HT1080 (cell line): ENCODE results near the gene CCDC182. TPM values are rescaled to one million over a fixed set of nuclear protein-coding genes. Genes with fewer than 3 reads are reported as not detected.
A peak's percentile ranks its signal among the peaks of the same experiment; 100 is the strongest.

Experiments used
- DNase-seq: peaks from one replicate; pipeline ENCODE4 v3.0.0-alpha.2; 2015; ENCODE audit warnings: low read depth
- polyA plus RNA-seq, 2 experiments: library from polyadenylated mRNA; depleted of rRNA; stranded (reverse); fragments of >200 nt; gene quantifications; 2 replicates each; pipeline ENCODE4 v1.2.3, GENCODE V29; 2015
- total RNA-seq: library from RNA; depleted of rRNA; stranded (reverse); fragments of >200 nt; shearing (Covaris generic); gene quantifications from 2 replicates; pipeline ENCODE4 v1.2.3, GENCODE V29; 2014; rRNA removed

CCDC182 gene
- not detected in 2 replicates for total RNA-seq
- not detected in 2 replicates for polyA plus RNA-seq (2015; cell fraction: cytosol; rRNA removed)
- polyA plus RNA-seq (2015; cell fraction: nucleus; rRNA removed) = not detected in 2 replicates

GRCh38 chr17:57745242-57745641 is at the start of gene CCDC182:
CCDC182 (minus strand) TSS chr17:57745299; CDS start chr17:57745272, 27 bp downstream.
- DNase-seq = no peak

GRCh38 chr17:57794841-57795240 is 49.7 kb upstream of the CCDC182 start:
- no peak for DNase-seq

GRCh38 chr17:57788725-57789124 is 43.6 kb upstream of the CCDC182 start:
- DNase-seq = no peak

- DNase-seq = no peak
Observed at GRCh38 chr17:57785022-57785421, 39.9 kb upstream of the CCDC182 start.

GRCh38 chr17:57784226-57784895 is 39.3 kb upstream of the CCDC182 start:
- no peak for DNase-seq

- DNase-seq = peak; percentile 56
Observed at GRCh38 chr17:57783338-57783742, 38.2 kb upstream of the CCDC182 start.

- no peak for DNase-seq
Observed at GRCh38 chr17:57782647-57783337, 37.7 kb upstream of the CCDC182 start.

- no peak for DNase-seq
Observed at GRCh38 chr17:57782062-57782490, 37.0 kb upstream of the CCDC182 start.

- no peak for DNase-seq
Observed at GRCh38 chr17:57781386-57782061, 36.4 kb upstream of the CCDC182 start.

GRCh38 chr17:57779706-57780105 is 34.6 kb upstream of the CCDC182 start:
- no peak for DNase-seq

GRCh38 chr17:57778306-57778705 is 33.2 kb upstream of the CCDC182 start:
- no peak for DNase-seq

GRCh38 chr17:57776366-57776765 is 31.3 kb upstream of the CCDC182 start:
- no peak for DNase-seq

GRCh38 chr17:57774872-57775271 is 29.8 kb upstream of the CCDC182 start:
- DNase-seq = no peak

GRCh38 chr17:57773557-57773956 is 28.5 kb upstream of the CCDC182 start:
- DNase-seq = peak; percentile 31

- DNase-seq = no peak
Observed at GRCh38 chr17:57772774-57773173, 27.7 kb upstream of the CCDC182 start.

- DNase-seq = no peak
Observed at GRCh38 chr17:57767561-57767960, 22.5 kb upstream of the CCDC182 start.

- peak; percentile 66 for DNase-seq
Observed at GRCh38 chr17:57766318-57766943, 21.3 kb upstream of the CCDC182 start.

GRCh38 chr17:57762452-57763395 is 17.6 kb upstream of the CCDC182 start:
- no peak for DNase-seq

- no peak for DNase-seq
Observed at GRCh38 chr17:57761887-57762286, 16.8 kb upstream of the CCDC182 start.

GRCh38 chr17:57760046-57760445 is 14.9 kb upstream of the CCDC182 start:
- no peak for DNase-seq
